GM12878 (cell line): ENCODE results near the gene HBD. TPM values are rescaled to one million over a fixed set of nuclear protein-coding genes. Genes with fewer than 3 reads are reported as not detected.

ENCODE experiments used
- ATAC-seq: fragments of 200-7000 bp; cut with Tn5 transposase; 3 replicates; pipeline ENCODE4 v1.9.1; 2020; ENCODE audit warnings: mild to moderate bottlenecking, moderate library complexity
- BruUV-seq: library from RNA; stranded (reverse); fragments of 400-500 nt; replicated peaks from 2 replicates; lab custom pipeline; 2021; lab: Mats Ljungman, UMichigan
- CTCF ChIA-PET: fragments of 300-600 bp; sonication (Branson Sonifier 250); formaldehyde crosslinking; extraction: SDS; loops from one replicate; lab custom pipeline; 2021; ENCODE audit warnings: inconsistent platforms; lab: Yijun Ruan, JAX
- POLR2A ChIA-PET: fragments of 350-600 bp; formaldehyde crosslinking; extraction: SDS; loops from one replicate; lab custom pipeline; 2021; ENCODE audit warnings: inconsistent platforms; lab: Charles Lee
- RAD21 ChIA-PET: fragments of 300-600 bp; sonication (Branson Sonifier 250); formaldehyde crosslinking; loops from one replicate; lab custom pipeline; 2023; ENCODE audit warnings: antibody characterized with exemption; ENCODE audit not compliant: unreplicated experiment; lab: Charles Lee
- SMC1A ChIA-PET: fragments of 300-600 bp; sonication (Branson Sonifier 250); formaldehyde crosslinking; loops from one replicate; lab custom pipeline; 2023; ENCODE audit not compliant: unreplicated experiment, uncharacterized antibody; lab: Charles Lee
- DNase-seq: peaks from one replicate; pipeline ENCODE4 v3.0.0-alpha.2; 2011; ENCODE audit warnings: low read depth, low spot score
- FAIRE-seq: peaks from 3 replicates; lab custom pipeline; 2011; peaks lifted over from hg19 to GRCh38; lab: Jason Lieb, UNC
- H2AFZ ChIP-seq: 2 replicates; pipeline ENCODE4 v1.6.0; 2011; ENCODE audit warnings: low read depth, low read length, control low read depth; ENCODE audit not compliant: control insufficient read depth
- H3K27ac ChIP-seq: 2 replicates; pipeline ENCODE4 v1.5.1; 2011; ENCODE audit warnings: control low read depth; ENCODE audit not compliant: control insufficient read depth, insufficient read depth
- H3K27me3 ChIP-seq, 2 experiments: replicated peaks in 1 of 2; 2 replicates each; pipeline versions ENCODE4 v1.6.0 to v1.6.1; 2011; ENCODE audit warnings: low read length in 1 of 2; ENCODE audit not compliant: control insufficient read depth in 2 of 2, insufficient read depth in 2 of 2
- H3K36me3 ChIP-seq, 2 experiments: 2 replicates each; pipeline ENCODE4 v1.5.1; 2011; ENCODE audit warnings: low read length in 1 of 2; ENCODE audit not compliant: control insufficient read depth in 2 of 2, insufficient read depth in 2 of 2
- H3K4me1 ChIP-seq: 2 replicates; pipeline ENCODE4 v1.6.1; 2011; ENCODE audit warnings: mild to moderate bottlenecking, low read length, moderate library complexity, mixed read lengths; ENCODE audit not compliant: control insufficient read depth, insufficient read depth
- H3K4me2 ChIP-seq: 2 replicates; pipeline ENCODE4 v1.6.0; 2011; ENCODE audit warnings: control low read depth; ENCODE audit not compliant: control insufficient read depth, insufficient read depth
- H3K4me3 ChIP-seq: fragments of 200-600 bp; sonication (generic); 2 replicates; pipeline ENCODE4 v1.5.1; 2016
- H3K79me2 ChIP-seq: 2 replicates; pipeline ENCODE4 v1.6.0; 2011; ENCODE audit warnings: low read length; ENCODE audit not compliant: control insufficient read depth, insufficient read depth
- H3K9ac ChIP-seq: 2 replicates; pipeline ENCODE4 v1.8.0; 2011; ENCODE audit warnings: low read length, control low read depth, mixed read lengths; ENCODE audit not compliant: control insufficient read depth, insufficient read depth
- H3K9me3 ChIP-seq: replicated peaks from 3 replicates; pipeline ENCODE4 v1.5.1; 2011; ENCODE audit warnings: mild to moderate bottlenecking, low read length; ENCODE audit not compliant: control insufficient read depth, insufficient read depth
- H4K20me1 ChIP-seq: 2 replicates; pipeline ENCODE4 v1.6.0; 2011; ENCODE audit not compliant: control insufficient read depth, insufficient read depth
- ATF7 ChIP-seq: fragments of 450-650 bp; IDR thresholded peaks from 2 replicates; pipeline ENCODE4 v1.6.1; 2016; ENCODE audit warnings: low read depth, mild to moderate bottlenecking
- BCL11A ChIP-seq: IDR thresholded peaks from 2 replicates; pipeline ENCODE4 v1.6.1; 2011; ENCODE audit warnings: low read depth, low read length
- CREM ChIP-seq: IDR thresholded peaks from 2 replicates; pipeline ENCODE4 v1.6.1; 2014; ENCODE audit warnings: antibody characterized with exemption, low read depth
- EP300 ChIP-seq, 2 experiments: fragments of 150-350 bp in 1 of 2; IDR thresholded peaks; 2 replicates each; pipeline ENCODE4 v1.6.1; 2011 to 2012; ENCODE audit warnings: low read depth in 2 of 2, low read length in 2 of 2, borderline replicate concordance in 1 of 2, improper control_type of control experiment in 1 of 2, inconsistent platforms in 1 of 2; ENCODE audit not compliant: control insufficient read depth in 1 of 2
- HDAC2 ChIP-seq: fragments of 200-600 bp; sonication (generic); IDR thresholded peaks from 2 replicates; pipeline ENCODE4 v1.6.1; 2017
- IRF4 ChIP-seq: IDR thresholded peaks from 2 replicates; pipeline ENCODE4 v1.6.1; 2011; ENCODE audit warnings: low read depth, low read length
- KLF5 ChIP-seq: fragments of 450-650 bp; IDR thresholded peaks from 2 replicates; pipeline ENCODE4 v1.6.1; 2014; ENCODE audit warnings: mild to moderate bottlenecking; ENCODE audit not compliant: partially characterized antibody
- MEF2B ChIP-seq: fragments of 450-650 bp; IDR thresholded peaks from 2 replicates; pipeline ENCODE4 v1.6.1; 2018; ENCODE audit warnings: mild to moderate bottlenecking, moderate library complexity; ENCODE audit not compliant: partially characterized antibody, poor library complexity, severe bottlenecking
- MTA2 ChIP-seq: fragments of 450-650 bp; IDR thresholded peaks from 2 replicates; pipeline ENCODE4 v1.6.1; 2016; ENCODE audit warnings: low read depth, mild to moderate bottlenecking, moderate library complexity
- SIN3A ChIP-seq: IDR thresholded peaks from 2 replicates; pipeline ENCODE4 v1.6.1; 2012; ENCODE audit warnings: low read depth, low read length, improper control_type of control experiment
- SMAD5 ChIP-seq: IDR thresholded peaks from 2 replicates; pipeline ENCODE4 v1.6.1; 2016; ENCODE audit warnings: antibody characterized with exemption, low read depth
- SMARCA5 ChIP-seq: fragments of 450-650 bp; IDR thresholded peaks from 2 replicates; pipeline ENCODE4 v1.6.1; 2017; ENCODE audit warnings: mild to moderate bottlenecking
- SPI1 ChIP-seq: IDR thresholded peaks from 2 replicates; pipeline ENCODE4 v1.6.1; 2011; ENCODE audit warnings: low read depth, mild to moderate bottlenecking, low read length, moderate library complexity, borderline replicate concordance; ENCODE audit not compliant: insufficient read depth
- ZNF622 ChIP-seq: fragments of 450-650 bp; IDR thresholded peaks from 2 replicates; pipeline ENCODE4 v1.6.1; 2017; ENCODE audit warnings: mild to moderate bottlenecking, inconsistent platforms
- WGBS: methylation state at CpG from one replicate; pipeline ENCODE4 v1.1.6; 2016; ENCODE audit warnings: low lambda C conversion rate; ENCODE audit not compliant: insufficient replicate concordance, insufficient coverage; ENCODE audit errors: missing lambda C conversion rate; 5-methylcytosine and 5-hydroxymethylcytosine counted together
- in situ Hi-C: fragments of 300-500 bp; cut with MboI; formaldehyde crosslinking; loops from 9 replicates; pipeline ENCODE4 v1.14.3; 2018; ENCODE audit warnings: mixed read lengths
- intact Hi-C: fragments of 100-400 bp; cut with micrococcal nuclease; formaldehyde crosslinking; loops from one replicate; pipeline ENCODE4 v1.14.2; 2022; ENCODE audit not compliant: unreplicated experiment
- polyA plus RNA-seq, 11 experiments: library from polyadenylated mRNA; depleted of rRNA in 4 of 11; unstranded in 6 of 11; stranded (reverse) in 5 of 11; fragments of >200 nt; fragmentation: Nextera tagmentation in 4 of 11; fragmentation: Illumina TruSeq in 1 of 11; extraction: Ambion mirVana in 4 of 11; extraction: Trizol in 1 of 11; gene quantifications; 1 replicate in 1 of 11; 2 replicates in 10 of 11; pipeline versions ENCODE4 v1.2.1 to v1.2.3, GENCODE V29; 2011 to 2016; ENCODE audit warnings: inconsistent platforms in 2 of 11, missing spikeins in 2 of 11, low read depth in 1 of 11
- total RNA-seq, 4 experiments: library from RNA; depleted of rRNA in 3 of 4; stranded (reverse); fragments of >200 nt in 3 of 4; fragmentation: Illumina TruSeq in 1 of 4; extraction: Trizol in 1 of 4; gene quantifications; 2 replicates each; pipeline versions ENCODE4 v1.2.1 to v1.2.3, GENCODE V29; 2013 to 2021
- TF ChIP-seq, protein P1 (sequence below): fragments of 450-650 bp; IDR thresholded peaks from 2 replicates; pipeline ENCODE4 v1.6.1; 2017; ENCODE audit warnings: mild to moderate bottlenecking, moderate library complexity
- TF ChIP-seq, protein P2 (sequence below): fragments of 450-650 bp; IDR thresholded peaks from 2 replicates; pipeline ENCODE4 v1.6.1; 2017; ENCODE audit warnings: mild to moderate bottlenecking, moderate library complexity

The HBD gene
- total and polyA plus RNA-seq, 10 of the 15 experiments (the other 5 are each of a cell fraction or from before 2014, with no cell fraction given), result 0.11 to 0.32 TPM; not detected in 8

DNA sequence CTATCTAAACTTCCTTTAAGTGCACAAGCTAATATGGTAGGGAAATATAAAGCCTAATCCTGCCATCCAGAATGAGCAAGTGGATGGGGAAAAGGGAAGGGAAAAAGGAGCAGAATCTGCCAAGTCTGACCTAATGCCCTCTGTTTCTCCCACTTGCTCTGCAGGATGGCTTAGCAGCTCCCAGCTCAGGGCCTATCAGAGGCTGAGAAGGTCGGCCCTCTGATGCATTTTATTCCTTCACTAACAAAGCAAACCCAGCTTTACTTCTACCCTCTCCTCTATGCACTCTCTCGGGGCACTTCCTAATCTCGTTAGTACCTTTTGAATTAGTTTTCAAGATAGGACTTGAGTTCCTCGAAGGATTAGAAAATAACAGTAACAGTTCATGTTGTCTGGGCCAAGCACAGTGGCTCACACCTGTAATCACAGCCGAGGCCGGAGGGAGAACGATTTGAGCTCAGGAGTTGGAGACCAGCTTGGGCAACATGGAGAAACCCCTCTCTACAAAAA, 23.9 kb downstream of the HBD start:
- ATAC-seq, result no peak
- no peak for FAIRE-seq
- ChIA-PET POLR2A (interaction anchor here (0.7 kb wide), 1 partner anchor 160 kb away, joined by 10 read pairs; no protein-coding TSS in a partner anchor), SMC1A (interaction anchor here (1.1 kb wide), 1 partner anchor 9 kb away, joined by 3 read pairs; no protein-coding TSS in a partner anchor), RAD21 (no interaction called here), CTCF (no interaction called here)
- Histone ChIP-seq H3K79me2 (no peaks in the 10 kb centered on the region), H3K9ac (no peak overlapping the region), H3K36me3 (no peaks in the 10 kb centered on the region), H3K4me1 (no peaks in the 10 kb centered on the region), H2AFZ (no peak overlapping the region), H4K20me1 (no peaks in the 10 kb centered on the region), H3K27me3 (no peaks in the 10 kb centered on the region), H3K4me2 (no peak overlapping the region), H3K9me3 (no peaks in the 10 kb centered on the region), H3K27ac (no peak overlapping the region), H3K4me3 (no peak overlapping the region)
- WGBS, result 13% methylated on average over 7 of the region's 7 CpGs
- no peak for TF ChIP-seq SMAD5
- TF ChIP-seq KLF5, result no peak
- TF ChIP-seq ATF7, result no peak
- TF ChIP-seq SMARCA5, result no peak
- TF ChIP-seq, protein P1, sequence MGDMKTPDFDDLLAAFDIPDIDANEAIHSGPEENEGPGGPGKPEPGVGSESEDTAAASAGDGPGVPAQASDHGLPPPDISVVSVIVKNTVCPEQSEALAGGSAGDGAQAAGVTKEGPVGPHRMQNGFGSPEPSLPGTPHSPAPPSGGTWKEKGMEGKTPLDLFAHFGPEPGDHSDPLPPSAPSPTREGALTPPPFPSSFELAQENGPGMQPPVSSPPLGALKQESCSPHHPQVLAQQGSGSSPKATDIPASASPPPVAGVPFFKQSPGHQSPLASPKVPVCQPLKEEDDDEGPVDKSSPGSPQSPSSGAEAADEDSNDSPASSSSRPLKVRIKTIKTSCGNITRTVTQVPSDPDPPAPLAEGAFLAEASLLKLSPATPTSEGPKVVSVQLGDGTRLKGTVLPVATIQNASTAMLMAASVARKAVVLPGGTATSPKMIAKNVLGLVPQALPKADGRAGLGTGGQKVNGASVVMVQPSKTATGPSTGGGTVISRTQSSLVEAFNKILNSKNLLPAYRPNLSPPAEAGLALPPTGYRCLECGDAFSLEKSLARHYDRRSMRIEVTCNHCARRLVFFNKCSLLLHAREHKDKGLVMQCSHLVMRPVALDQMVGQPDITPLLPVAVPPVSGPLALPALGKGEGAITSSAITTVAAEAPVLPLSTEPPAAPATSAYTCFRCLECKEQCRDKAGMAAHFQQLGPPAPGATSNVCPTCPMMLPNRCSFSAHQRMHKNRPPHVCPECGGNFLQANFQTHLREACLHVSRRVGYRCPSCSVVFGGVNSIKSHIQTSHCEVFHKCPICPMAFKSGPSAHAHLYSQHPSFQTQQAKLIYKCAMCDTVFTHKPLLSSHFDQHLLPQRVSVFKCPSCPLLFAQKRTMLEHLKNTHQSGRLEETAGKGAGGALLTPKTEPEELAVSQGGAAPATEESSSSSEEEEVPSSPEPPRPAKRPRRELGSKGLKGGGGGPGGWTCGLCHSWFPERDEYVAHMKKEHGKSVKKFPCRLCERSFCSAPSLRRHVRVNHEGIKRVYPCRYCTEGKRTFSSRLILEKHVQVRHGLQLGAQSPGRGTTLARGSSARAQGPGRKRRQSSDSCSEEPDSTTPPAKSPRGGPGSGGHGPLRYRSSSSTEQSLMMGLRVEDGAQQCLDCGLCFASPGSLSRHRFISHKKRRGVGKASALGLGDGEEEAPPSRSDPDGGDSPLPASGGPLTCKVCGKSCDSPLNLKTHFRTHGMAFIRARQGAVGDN, result no peak
- TF ChIP-seq MTA2, result no peak
- TF ChIP-seq, protein P2, sequence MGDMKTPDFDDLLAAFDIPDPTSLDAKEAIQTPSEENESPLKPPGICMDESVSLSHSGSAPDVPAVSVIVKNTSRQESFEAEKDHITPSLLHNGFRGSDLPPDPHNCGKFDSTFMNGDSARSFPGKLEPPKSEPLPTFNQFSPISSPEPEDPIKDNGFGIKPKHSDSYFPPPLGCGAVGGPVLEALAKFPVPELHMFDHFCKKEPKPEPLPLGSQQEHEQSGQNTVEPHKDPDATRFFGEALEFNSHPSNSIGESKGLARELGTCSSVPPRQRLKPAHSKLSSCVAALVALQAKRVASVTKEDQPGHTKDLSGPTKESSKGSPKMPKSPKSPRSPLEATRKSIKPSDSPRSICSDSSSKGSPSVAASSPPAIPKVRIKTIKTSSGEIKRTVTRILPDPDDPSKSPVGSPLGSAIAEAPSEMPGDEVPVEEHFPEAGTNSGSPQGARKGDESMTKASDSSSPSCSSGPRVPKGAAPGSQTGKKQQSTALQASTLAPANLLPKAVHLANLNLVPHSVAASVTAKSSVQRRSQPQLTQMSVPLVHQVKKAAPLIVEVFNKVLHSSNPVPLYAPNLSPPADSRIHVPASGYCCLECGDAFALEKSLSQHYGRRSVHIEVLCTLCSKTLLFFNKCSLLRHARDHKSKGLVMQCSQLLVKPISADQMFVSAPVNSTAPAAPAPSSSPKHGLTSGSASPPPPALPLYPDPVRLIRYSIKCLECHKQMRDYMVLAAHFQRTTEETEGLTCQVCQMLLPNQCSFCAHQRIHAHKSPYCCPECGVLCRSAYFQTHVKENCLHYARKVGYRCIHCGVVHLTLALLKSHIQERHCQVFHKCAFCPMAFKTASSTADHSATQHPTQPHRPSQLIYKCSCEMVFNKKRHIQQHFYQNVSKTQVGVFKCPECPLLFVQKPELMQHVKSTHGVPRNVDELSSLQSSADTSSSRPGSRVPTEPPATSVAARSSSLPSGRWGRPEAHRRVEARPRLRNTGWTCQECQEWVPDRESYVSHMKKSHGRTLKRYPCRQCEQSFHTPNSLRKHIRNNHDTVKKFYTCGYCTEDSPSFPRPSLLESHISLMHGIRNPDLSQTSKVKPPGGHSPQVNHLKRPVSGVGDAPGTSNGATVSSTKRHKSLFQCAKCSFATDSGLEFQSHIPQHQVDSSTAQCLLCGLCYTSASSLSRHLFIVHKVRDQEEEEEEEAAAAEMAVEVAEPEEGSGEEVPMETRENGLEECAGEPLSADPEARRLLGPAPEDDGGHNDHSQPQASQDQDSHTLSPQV, result no peak
- TF ChIP-seq SPI1, result no peak
- TF ChIP-seq ZNF622, result no peak
- TF ChIP-seq MEF2B, result no peak
- TF ChIP-seq HDAC2, result no peak
- no peak for TF ChIP-seq IRF4
- TF ChIP-seq CREM, result no peak
- TF ChIP-seq SIN3A, result no peak
- TF ChIP-seq EP300 (IDR thresholded peaks at IDR 0.05; ENCODE audit: borderline replicate concordance in 1 of 2, control insufficient read depth in 1 of 2, low read depth in 2 of 2, low read length in 2 of 2), result no peak
- no peak for TF ChIP-seq BCL11A
- BruUV-seq, result no TSS peak
- intact Hi-C loops, result no loop called here
- no peak for DNase-seq
- in situ Hi-C loops, result no loop called here
